Measurements from ENCODE around the gene TANGO2. TPM values are rescaled to one million over a fixed set of nuclear protein-coding genes. Genes with fewer than 3 reads are reported as not detected.
A peak's percentile ranks its signal among the peaks of the same experiment; 100 is the strongest.

TANGO2 gene
- total RNA-seq, 1 donor from 2014 or later = 17.4 TPM

DNA sequence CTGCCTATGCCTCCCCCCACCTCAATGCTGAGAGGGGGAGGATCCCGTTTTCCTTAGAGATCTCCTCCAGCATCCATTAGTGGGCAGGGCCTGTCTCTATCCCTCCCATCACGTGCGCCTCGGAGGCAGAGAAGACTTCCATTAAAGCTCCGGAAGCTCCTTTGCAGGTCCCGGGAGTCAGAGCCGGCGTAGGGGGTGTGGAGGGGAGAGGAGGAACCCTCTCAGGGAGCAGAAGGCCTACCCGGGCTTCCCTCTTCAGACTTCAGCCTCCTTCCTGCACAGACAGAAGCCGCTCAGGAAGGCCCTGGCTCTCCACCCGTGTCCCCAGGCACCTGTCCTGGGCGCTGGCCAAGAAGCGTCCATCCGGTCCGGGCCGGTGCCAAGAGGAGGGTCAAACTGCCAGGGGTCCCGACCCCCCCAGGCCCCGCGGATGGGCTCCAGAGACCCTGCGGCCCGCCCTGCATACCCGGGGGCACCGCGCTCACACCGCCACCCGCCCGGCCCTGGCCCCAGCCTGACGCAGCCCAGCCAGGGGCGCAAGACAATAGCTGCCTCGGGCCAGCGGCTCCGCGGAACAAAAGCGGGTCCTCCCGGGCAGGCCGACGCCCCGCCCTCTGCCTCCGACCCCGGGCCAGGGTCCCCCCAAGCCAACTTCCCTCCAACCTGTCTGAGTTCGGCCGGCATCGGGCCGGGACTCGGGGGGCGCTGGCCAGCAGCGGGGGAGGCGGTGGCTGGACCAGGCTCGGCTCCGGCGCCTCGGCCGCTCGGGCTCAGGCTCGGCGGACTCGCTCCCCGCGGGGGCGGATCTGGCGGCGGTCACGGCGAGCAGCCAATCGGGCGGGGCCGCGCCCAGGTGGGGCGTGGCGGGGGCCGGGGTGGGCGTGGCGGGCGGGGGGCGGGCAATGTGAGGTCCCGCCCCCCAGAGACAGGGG, 34.2 kb upstream of the TANGO2 start:
- TF ChIP-seq, protein P1, sequence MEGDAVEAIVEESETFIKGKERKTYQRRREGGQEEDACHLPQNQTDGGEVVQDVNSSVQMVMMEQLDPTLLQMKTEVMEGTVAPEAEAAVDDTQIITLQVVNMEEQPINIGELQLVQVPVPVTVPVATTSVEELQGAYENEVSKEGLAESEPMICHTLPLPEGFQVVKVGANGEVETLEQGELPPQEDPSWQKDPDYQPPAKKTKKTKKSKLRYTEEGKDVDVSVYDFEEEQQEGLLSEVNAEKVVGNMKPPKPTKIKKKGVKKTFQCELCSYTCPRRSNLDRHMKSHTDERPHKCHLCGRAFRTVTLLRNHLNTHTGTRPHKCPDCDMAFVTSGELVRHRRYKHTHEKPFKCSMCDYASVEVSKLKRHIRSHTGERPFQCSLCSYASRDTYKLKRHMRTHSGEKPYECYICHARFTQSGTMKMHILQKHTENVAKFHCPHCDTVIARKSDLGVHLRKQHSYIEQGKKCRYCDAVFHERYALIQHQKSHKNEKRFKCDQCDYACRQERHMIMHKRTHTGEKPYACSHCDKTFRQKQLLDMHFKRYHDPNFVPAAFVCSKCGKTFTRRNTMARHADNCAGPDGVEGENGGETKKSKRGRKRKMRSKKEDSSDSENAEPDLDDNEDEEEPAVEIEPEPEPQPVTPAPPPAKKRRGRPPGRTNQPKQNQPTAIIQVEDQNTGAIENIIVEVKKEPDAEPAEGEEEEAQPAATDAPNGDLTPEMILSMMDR (conservative IDR thresholded peaks at IDR 0.05) = no peak
- H3K9me3 Mint-ChIP-seq = no peaks in the 10 kb centered on the region
- H3K4me1 Mint-ChIP-seq (ENCODE audit: unreplicated experiment) = no peaks in the 10 kb centered on the region
- H3K27me3 Mint-ChIP-seq = no peaks in the 10 kb centered on the region
- DNase-seq (ENCODE audit: extremely low spot score, unreplicated experiment) = peak; percentile 89
- peak overlapping the region; percentile 88 for H3K4me3 Mint-ChIP-seq
- H3K27ac Mint-ChIP-seq = peak overlapping the region; percentile 64
- H3K36me3 Mint-ChIP-seq = no peaks in the 10 kb centered on the region

DNA sequence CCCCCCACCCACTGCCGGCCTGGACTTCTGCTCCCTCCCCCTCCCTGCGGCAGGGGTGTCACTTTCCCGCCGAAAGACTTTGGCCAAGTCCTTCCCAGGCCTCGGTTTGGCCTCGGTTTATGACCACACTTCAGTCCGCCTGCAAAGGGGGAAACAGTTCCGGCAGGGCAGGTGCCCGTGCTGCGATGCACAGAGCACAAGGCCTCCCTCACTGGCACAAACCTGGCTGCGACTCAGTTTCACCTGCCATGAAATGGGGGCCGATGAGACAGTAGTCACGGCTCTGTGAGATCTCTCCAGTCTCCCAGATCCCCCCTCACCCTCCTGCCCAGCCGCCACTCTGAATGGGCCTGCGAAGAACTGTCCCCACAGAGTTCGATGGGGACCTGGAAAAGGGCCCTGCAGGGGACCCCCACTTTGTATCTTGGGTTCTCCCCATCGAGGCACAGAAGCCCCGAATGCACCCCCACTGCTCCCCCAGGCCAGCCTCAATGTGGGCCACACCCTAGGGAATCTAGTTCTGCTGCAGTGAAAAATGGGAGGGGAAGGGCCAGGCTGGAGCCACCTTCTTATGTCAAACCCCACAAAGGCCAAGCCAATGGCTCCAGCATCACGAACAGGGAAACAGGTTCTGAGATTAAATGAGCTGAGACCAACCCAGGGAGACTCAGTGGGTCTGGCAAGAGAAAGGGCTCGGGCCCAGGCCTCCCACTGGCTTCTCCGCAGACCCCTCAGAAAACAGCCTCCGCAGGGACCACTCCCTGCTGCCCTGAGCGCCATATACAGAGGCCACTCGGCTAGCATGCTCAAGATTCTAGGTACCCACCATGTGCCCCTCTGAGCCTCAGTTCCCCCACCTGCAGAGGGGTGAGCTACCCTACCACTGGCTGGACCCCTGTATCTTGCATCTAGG, 33.3 kb upstream of the TANGO2 start:
- H3K4me1 Mint-ChIP-seq (ENCODE audit: unreplicated experiment) = no peaks in the 10 kb centered on the region
- H3K4me3 Mint-ChIP-seq = peak overlapping the region; percentile 74
- no peaks in the 10 kb centered on the region for H3K9me3 Mint-ChIP-seq
- no peak overlapping the region for H3K27ac Mint-ChIP-seq
- no peaks in the 10 kb centered on the region for H3K36me3 Mint-ChIP-seq
- no peaks in the 10 kb centered on the region for H3K27me3 Mint-ChIP-seq
- TF ChIP-seq, protein P1 (conservative IDR thresholded peaks at IDR 0.05) = no peak
- no peak for DNase-seq (ENCODE audit: extremely low spot score, unreplicated experiment)

DNA sequence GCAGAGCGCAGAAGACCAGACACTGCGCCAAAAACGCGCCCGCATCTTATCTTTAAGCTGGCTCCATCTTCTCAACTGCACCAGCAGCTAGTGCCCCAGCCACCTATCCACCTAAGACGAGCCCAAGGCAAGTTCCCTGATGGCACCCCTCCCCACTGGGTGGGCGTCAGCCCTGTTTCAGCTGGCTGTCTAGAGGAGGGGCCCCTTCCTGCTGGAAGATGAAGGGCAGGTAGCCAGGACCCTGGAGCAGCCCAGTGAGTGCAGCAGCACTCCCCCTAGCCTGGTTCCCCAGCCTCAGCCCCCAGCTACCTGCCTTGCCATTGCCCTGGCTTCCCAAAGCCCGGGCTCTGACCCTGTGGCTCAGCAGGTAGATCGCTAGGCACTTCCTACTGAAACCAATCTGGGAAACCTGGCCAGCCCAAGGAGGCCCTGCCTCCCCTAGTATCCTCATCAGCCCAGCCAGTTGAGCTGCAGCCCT, 32.5 kb upstream of the TANGO2 start:
- H3K4me1 Mint-ChIP-seq (ENCODE audit: unreplicated experiment) = no peaks in the 10 kb centered on the region
- H3K36me3 Mint-ChIP-seq = no peaks in the 10 kb centered on the region
- H3K27me3 Mint-ChIP-seq = no peaks in the 10 kb centered on the region
- H3K4me3 Mint-ChIP-seq = peak overlapping the region; percentile 74
- no peaks in the 10 kb centered on the region for H3K9me3 Mint-ChIP-seq
- H3K27ac Mint-ChIP-seq = no peak overlapping the region
- TF ChIP-seq, protein P1 (conservative IDR thresholded peaks at IDR 0.05) = no peak
- DNase-seq (ENCODE audit: extremely low spot score, unreplicated experiment) = no peak

DNA sequence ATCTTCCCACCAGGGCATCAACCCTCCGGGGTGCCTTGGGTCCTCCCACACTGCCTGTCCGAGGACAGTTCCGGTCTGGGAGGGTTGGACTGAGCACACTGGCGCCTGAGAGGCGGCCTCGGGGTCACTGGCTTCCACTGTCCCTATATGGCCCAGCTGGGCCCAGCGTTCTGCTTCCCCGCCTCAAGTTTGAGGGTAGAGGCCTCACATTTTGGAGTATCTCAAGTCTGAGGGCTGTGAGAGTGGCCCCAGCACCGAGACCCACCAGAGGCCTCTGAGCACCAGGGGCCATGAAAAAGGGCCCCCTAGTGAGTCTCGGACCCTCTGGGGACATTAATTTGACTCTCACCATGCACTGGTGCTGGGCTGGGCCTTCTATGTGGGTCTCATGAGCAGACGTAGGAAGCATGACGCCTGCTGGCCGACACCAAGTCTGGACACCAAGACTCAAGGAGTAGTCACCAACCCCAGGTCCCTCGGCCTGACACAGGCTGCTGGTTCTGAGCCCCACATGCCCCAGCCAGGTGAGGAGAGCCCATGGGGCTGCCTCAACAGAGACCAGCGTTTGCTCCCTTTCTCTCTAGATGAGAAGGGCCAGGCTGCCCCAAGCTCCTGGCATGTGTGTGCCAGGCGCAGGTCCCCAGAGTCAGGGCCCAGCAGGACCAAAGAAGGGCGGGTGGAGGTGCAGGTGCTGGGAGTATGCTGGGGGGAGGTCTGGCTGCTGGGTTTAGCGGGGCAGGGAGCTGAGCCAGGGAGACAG, 31.8 kb upstream of the TANGO2 start:
- Mint-ChIP-seq H3K27me3 (no peaks in the 10 kb centered on the region), H3K4me3 (no peak overlapping the region), H3K36me3 (no peaks in the 10 kb centered on the region), H3K4me1 (ENCODE audit: unreplicated experiment) (no peaks in the 10 kb centered on the region), H3K27ac (no peak overlapping the region), H3K9me3 (no peaks in the 10 kb centered on the region)
- TF ChIP-seq, protein P1 (conservative IDR thresholded peaks at IDR 0.05) = no peak
- DNase-seq (ENCODE audit: extremely low spot score, unreplicated experiment) = no peak

DNA sequence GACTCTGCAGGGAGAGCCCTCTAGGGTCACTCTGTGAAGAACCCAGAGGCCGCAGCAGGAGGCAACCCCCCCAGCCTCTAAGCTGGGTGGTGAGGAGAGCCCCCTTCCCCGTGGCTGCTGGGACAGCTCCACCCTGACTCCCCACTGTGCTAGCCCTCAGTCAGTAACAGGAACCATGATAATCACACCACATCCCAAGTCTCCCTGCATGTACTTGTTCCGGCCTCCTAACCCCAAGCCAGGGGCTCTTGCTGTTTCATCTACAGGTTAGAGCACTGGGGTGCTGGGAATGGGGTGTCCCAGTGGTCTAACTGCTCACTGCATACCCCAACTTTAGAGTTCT, 31.2 kb upstream of the TANGO2 start:
- Mint-ChIP-seq H3K4me1 (ENCODE audit: unreplicated experiment) (no peaks in the 10 kb centered on the region), H3K27ac (no peak overlapping the region), H3K27me3 (no peaks in the 10 kb centered on the region), H3K4me3 (no peak overlapping the region), H3K9me3 (no peaks in the 10 kb centered on the region), H3K36me3 (no peaks in the 10 kb centered on the region)
- TF ChIP-seq, protein P1 (conservative IDR thresholded peaks at IDR 0.05) = no peak
- DNase-seq (ENCODE audit: extremely low spot score, unreplicated experiment) = no peak
